Activated T-helper 9 cell treated with anti-CD3 and anti-CD28 coated beads, Interleukin-2, amount 50 U/mL, for 16 hours (primary cell): Measurements from ENCODE around the gene PTPRC.

ENCODE experiments used
- DNase-seq: peaks from one replicate; pipeline ENCODE4 v3.0.0-alpha.2; 2020; ENCODE audit warnings: low read depth

Gene PTPRC

DNA sequence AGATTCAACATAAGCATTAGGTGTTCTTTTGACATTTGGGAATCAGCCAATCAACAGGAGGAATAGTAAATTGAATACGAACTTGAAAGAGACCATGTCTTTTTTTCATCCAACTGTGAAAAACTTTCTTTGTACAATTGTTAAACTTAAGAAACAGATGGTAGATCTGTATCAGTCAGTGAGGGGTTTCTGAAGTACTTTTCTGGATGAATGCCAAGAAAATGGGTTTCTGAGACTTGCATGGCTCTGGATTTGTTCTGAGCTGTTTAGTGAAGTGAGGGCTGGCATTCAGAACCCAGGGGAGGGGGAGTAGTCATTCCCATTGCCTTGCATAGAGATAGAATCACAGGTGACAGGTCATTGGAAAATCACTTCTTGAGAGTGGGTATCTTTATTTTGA, 37.4 kb downstream of the PTPRC start:
- DNase-seq = no peak

DNA sequence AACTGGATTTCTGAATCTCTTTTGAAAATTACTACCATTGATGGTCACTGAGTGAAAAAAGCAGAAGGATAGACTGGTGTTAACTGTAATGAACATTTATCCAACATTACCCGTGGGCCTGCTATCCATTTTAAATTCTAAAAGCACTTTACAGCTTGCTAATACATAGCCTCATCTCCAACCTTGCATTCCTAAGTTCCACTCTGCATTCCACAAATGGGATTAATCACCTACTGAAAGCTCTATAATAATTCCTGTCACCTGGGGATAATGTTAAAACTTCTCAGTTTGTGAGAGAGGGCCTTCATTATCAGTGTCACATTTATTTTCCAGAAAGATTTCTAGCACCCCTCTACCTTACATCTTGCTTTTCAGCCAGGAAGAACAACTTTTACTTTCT, 38.2 kb downstream of the PTPRC start:
- no peak for DNase-seq

DNA sequence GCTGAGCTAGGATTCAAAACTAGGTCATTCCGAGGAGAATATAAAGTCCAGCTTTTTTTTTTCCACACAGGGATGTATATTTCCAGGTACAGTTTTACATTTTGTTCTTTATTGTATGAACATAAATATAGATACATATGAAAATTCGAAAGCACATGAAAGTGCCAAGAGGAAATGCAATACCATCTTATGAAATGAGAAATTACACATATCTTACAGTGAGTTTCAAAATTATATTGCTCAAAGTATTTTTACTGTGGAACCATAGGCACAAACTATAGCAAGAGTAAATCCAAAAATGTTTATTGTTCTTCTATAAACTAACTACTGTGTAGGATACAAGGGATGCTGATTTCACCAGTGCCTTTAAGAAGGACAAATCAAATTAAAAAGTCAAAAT, 39.0 kb downstream of the PTPRC start:
- no peak for DNase-seq

DNA sequence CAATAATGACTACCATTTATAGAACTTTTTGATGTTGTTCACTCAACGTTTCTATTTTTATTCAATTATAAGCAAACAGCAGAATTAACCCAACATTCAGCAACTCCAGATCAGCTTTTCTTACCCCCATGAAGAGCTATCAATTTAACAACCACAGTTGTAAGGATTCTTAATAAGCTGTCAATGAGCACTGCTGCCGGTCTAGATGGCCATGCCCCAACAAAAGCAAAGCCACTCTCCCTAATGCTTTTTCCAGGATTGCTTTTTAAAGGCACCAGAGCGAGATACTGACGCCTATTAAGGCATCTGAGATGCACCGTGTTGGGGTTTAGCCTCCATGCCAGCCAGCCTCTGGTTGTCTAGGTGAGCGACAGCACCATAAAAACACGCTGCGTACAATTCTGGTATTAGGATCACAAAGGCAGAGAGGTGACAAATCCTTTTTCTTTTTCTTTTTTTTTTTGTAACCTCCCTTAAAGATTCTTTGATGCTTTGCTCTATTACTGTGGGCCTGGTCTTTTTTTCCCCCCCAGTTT, 39.5 kb downstream of the PTPRC start:
- DNase-seq = no peak

- no peak for DNase-seq
Measured at GRCh38 chr1:198678901-198679329, 40.1 kb downstream of the PTPRC start.

GRCh38 chr1:198679535-198680173, 40.8 kb downstream of the PTPRC start:
- no peak for DNase-seq

DNA sequence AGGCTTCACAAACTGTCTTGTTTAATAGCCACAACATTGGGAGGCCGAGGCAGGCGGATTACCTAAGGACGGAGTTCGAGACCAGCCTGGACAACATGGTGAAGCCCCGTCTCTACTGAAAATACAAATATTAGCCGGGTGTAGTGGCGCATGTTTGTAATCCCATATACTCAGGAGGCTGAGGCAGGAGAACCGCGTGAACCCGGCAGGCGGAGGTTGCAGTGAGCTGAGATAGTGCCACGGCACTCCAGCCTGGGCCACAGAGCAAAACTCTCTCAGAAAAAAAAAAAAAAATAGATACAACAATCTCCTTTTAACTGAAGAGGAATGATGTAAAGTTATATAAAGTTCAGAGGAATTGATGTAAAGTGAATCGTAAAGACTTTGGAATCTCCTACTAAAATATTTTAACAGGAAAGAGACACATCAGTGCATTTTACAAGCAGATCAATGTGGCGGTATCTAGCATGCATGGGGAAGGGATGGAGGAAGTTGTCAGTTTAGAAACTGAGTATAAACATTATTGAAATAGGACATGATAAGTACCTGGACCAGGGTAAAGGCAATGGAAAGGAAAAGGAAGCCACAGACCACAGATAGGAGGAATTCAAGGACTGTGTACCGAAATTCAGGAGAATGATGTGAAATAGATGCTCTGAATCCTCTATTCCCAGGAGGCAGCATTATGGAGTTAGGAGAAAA, 41.5 kb downstream of the PTPRC start:
- no peak for DNase-seq

DNA sequence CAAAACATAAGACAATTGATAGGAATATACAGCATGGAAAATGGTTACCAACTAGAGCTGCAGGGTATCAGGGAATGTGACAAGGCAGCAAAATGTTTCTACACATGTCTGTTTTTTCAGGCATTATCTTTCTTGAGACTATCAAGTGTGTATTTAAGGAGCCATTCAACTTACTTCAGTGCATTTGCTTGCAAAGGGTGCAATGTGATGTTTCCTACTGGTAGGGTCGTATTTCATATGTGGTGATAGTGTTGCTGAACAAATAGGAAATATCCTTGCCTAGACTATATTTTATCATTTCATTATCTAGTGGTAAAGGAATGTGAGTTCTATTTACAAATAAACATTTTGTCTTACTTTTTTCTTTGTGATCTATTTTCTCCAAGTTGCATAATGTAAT, 42.4 kb downstream of the PTPRC start:
- no peak for DNase-seq

DNA sequence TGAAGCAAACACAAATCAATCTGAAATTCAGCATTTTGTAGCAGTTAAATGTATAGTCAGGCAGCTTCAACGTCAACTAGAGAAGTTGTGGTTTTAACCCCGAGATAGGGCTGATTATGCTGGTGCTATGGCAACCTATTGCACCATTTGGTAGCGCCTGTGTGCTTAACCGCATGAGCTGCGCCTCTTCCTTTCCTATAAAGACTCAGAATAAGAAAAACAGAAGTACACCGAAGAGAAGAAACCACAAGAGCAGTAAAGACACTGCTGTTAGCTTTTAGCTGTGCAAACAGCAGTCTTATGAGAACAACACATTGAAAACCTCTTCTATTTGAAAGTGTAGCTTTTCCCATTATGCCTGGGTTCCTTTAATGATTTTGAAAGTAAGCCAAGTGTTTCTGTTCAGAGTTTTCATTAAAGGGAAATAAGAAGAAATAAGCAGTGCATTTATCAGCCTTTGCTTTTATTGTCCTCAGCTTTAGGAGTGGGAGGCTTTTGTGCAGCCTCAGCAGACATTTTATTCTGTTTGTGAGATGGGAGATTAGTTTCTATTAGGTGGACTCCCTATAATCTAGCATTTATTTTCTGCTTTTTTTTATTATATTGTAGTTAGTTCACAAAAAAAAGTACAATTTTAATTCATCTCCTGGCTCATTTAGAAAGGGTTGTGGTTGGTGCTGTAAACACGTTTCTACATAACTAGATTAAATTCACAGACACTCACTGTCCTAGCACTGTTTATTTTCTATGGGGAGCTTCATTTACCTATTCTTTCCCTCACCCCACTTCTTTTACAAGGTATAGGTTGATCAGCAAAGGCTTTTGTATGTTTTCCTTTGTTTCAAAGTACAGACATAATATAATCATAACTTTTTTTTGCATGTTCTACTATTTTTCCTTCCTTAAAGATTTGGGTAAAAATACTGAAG, 43.3 kb downstream of the PTPRC start:
- peak; percentile 65 for DNase-seq

- no peak for DNase-seq
Measured at GRCh38 chr1:198682850-198683249, 44.0 kb downstream of the PTPRC start.

- no peak for DNase-seq
Measured at GRCh38 chr1:198683449-198683848, 44.6 kb downstream of the PTPRC start.

DNA sequence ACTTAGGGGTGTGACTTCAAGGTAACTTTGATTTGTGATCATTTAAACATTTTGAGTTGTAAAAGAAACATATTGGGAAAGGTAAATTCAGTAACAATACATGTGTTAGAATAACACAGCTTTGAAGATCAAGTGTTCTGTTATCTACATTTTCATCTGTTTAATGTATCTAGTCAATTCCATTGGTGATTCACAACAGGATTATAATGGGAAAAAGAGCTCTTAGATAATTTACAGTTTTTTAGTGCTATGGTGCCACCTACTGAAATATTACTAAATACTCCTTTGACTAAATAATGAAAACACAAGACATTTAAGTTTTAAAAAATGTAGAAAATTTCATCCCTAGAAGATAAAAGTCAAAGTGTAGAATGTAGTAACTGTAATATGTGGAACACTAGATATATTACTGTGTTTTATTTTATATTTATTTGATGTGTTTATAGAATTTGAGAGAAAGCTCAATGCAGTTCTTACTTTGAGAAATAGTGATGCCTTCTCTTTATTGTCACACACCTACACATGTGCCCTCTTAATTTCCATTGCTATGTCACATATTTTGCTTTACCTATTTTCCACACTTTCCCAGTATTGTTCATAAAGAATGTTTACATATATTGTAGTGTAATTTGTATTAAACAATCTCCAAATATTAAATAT, 47.4 kb downstream of the PTPRC start:
- DNase-seq = no peak

GRCh38 chr1:198687429-198687828, 48.6 kb downstream of the PTPRC start:
- no peak for DNase-seq

GRCh38 chr1:198691063-198691462, 52.2 kb downstream of the PTPRC start:
- DNase-seq = no peak

DNA sequence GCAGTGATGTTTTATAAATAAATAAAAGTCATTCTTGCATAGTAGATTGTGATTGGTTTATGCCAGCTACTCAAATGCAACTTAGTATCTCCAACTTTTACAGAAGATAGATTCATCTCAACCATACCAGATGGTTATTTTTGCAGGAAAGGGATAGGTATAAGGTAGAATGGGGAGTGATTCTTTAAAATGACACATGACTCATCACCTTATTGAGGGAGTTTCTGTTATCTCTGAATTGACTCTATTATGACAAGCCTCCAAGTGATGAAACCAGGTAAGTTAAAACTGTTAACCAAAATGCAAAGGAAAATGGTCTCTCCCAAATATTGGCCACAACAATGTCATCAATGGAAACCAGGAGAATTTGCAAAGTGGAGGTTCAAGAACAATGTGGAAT, 54.5 kb downstream of the PTPRC start:
- DNase-seq = no peak

GRCh38 chr1:198694542-198694941, 55.7 kb downstream of the PTPRC start:
- no peak for DNase-seq

DNA sequence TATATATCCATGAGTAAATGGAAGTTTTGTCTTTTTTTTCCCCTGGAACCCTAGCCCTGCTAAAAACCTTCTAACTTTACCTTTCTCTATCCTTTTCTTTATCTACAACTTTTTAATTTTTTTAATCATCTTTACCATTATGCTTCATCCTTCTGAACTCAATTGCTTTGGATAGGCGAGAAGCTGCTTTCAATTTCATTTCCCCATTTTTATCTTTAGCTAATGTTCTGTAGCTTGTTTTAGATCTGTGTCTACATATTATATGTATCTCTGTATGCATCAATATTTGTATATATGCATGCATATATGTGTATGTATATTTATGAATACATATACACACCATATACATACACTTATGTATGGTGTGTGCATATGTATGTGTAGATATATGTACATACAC, 57.4 kb downstream of the PTPRC start:
- DNase-seq = no peak

DNA sequence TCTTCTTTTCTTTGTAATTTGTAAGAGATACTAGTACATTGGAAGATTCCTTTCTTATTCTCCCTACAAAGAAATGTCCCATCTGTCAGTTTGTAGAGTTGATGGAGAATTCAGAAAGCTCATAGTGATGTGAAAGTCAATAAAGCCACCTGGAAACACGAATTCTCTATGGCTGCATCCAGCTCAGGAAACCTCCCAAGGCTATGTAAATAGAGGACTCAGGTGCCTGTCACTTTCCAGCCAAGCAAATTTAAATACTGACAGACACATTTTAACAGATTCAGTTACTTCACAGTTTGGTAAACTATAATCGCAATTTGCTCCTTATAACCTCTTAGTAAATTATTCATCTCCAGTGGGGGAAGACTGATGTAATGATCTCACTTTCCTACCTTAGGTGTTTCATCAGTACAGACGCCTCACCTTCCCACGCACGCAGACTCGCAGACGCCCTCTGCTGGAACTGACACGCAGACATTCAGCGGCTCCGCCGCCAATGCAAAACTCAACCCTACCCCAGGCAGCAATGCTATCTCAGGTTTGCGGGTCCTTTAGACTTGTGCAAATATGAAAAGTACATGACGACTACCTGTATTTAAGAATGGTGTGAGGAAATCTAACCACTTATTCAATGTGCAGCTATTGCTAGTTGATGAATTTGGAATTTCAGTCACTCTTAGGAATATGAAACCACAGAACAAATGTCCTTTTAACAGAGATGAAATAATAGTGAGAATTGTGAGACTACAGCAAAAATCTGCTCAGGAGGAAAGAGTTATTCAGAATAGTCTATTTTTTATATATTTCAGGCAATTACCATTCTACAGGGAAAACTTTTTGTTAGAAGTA, 60.6 kb downstream of the PTPRC start:
- peak; percentile 73 for DNase-seq

DNA sequence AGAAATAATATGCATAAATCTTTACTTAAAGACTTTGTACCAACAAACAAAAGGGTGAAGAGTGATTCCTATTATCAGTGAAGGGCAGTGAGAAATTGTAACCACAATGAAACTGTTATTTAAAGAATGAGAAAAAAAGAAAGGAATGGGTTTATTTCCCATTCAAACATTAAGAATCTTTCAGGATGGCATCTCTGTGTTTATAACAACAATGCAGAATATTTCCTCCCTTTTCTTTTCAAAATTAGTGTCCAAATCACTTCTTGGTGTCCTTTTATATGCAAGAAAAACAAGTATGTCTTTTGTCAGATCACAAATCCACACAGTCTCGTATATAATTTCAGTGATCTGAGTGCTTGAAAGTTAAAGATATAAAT, 61.2 kb downstream of the PTPRC start:
- DNase-seq = no peak

- no peak for DNase-seq
Measured at GRCh38 chr1:198700396-198700795, 61.6 kb downstream of the PTPRC start.

DNA sequence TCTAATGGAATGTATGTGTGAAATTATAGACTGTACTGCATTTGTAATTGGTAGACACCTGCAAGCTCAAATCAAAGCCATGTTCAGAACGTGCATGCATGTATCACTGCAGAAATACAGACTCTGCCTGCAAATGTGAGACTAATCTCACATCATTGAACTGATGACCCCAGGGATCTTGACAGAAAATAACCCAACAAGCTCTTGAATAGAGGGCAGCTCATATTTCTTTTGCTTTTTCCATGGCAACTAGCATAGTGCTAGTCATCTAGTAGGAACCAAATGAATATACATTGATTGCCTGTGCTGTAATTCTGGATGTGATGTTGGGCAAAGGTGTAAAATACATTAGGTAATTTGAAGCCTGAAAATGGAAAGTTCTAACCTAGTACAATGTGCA, 62.4 kb downstream of the PTPRC start:
- DNase-seq = no peak
